Measurements from ENCODE around the gene ZNF726. TPM values are rescaled to one million over a fixed set of nuclear protein-coding genes. Genes with fewer than 3 reads are reported as not detected.

ZNF726 gene
- total RNA-seq, 1 experiment from 2014 or later = 0.11 TPM

DNA sequence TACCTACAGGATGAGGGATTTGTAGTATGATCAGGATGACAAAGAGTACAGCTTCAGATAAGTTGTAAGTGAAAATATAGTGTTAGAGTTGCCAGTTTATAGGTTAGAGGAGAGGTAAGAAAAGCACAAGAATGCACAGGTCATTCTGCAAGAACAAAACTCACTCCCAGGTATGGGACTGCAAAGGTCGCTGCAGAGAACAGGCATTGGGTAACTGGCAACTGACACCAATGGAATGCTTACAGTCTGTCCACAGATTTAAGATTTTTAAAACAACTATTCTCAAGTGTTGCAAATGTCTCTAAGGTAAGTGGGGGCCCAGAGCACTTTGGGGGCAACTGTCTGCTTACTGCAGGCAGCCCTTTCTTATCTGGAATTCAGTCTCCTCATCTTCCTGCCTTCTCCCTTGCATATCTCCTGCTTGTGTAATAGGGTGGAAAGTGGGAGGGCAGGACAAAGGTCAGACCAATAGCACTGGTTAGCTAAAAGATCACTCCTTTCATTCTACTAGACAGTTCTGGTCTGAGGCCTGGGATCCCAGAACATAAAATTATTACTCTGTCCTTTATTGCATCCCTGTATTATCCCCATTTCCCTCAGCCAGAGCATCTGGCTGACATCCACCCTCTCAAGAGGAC, 42.3 kb upstream of the ZNF726 start:
- Histone ChIP-seq H4K20me1 (ENCODE audit: control insufficient read depth, insufficient read depth, insufficient read length) (no peaks in the 10 kb centered on the region), H2AFZ (ENCODE audit: low read length) (no peak overlapping the region), H3K27me3 (ENCODE audit: insufficient read depth, low read length) (no peaks in the 10 kb centered on the region), H2BK12ac (ENCODE audit: insufficient read length, low read depth, low read length) (no peak overlapping the region), H4K5ac (ENCODE audit: insufficient read length, low read depth, low read length) (no peak overlapping the region), H3K4me2 (ENCODE audit: insufficient read depth, insufficient read length, low read length) (no peak overlapping the region), H3K79me1 (ENCODE audit: insufficient read depth, low read depth, low read length, poor library complexity, severe bottlenecking) (no peaks in the 10 kb centered on the region), H3K9me3 (ENCODE audit: control insufficient read depth, low read depth, low read length) (peaks cover 56% of the 10 kb centered on the region), H2BK20ac (ENCODE audit: low read depth, low read length, poor library complexity, severe bottlenecking) (no peak overlapping the region), H3K4me1 (ENCODE audit: insufficient read depth, low read length) (no peaks in the 10 kb centered on the region), H3K18ac (ENCODE audit: insufficient read length, low read depth, low read length) (no peak overlapping the region), H3K27ac (ENCODE audit: insufficient read length, low read depth, low read length) (no peak overlapping the region), H4K8ac (replicated peaks; ENCODE audit: insufficient read length, low read depth, low read length) (no peak overlapping the region), H3K9ac (ENCODE audit: extremely low read depth, insufficient read length, low read length) (no peak overlapping the region), H2BK120ac (ENCODE audit: low read depth, low read length, poor library complexity, severe bottlenecking) (no peak overlapping the region), H3K79me2 (ENCODE audit: insufficient read depth, low read length) (no peaks in the 10 kb centered on the region), H3K56ac (ENCODE audit: insufficient read length, low read depth, low read length) (no peak overlapping the region), H3K23ac (ENCODE audit: insufficient read length, low read depth, low read length) (no peak overlapping the region), H3K4ac (ENCODE audit: low read depth, low read length) (no peak overlapping the region), H2BK5ac (ENCODE audit: insufficient read length, low read length) (no peak overlapping the region), H2AK5ac (ENCODE audit: insufficient read length, low read length) (no peak overlapping the region), H3K23me2 (ENCODE audit: insufficient read length, low read depth, low read length, poor library complexity, severe bottlenecking) (no peaks in the 10 kb centered on the region), H2BK15ac (ENCODE audit: low read depth, low read length) (no peak overlapping the region), H3K14ac (ENCODE audit: insufficient read depth, low read length) (no peak overlapping the region), H3T11ph (ENCODE audit: low read length) (no peak overlapping the region), H4K91ac (ENCODE audit: insufficient read length, low read depth, low read length) (no peak overlapping the region)
- no peak for TF ChIP-seq CTCF (conservative IDR thresholded peaks at IDR 0.05)
- Mint-ChIP-seq H3K27me3 (ENCODE audit: low read depth) (no peaks in the 10 kb centered on the region), H3K27ac (no peak overlapping the region), H3K36me3 (ENCODE audit: insufficient read depth in 1 of 3, low read depth in 3 of 3) (peaks cover 24 to 38% (median 37%) of the 10 kb centered on the region in 3 experiments), H3K4me1 (no peaks in the 10 kb centered on the region), H3K9me3 (peaks cover 81 to 86% of the 10 kb centered on the region in 2 experiments), H3K4me3 (no peak overlapping the region)
- no peak for DNase-seq
- no CpG with 5 or more reads among the region's 1 CpG for WGBS (ENCODE audit: extremely low coverage, insufficient read length, low lambda C conversion rate)
